Hippocampal formation (tissue), 2 donors: ENCODE data around the gene FAM24B.

Experiments used
- DNase-seq, 2 donors: peaks; one replicate each; lab custom pipeline; 2025; lab: John Stamatoyannopoulos, UW

The FAM24B gene

GRCh38 chr10:122827302-122827701 lies 52.1 kb downstream of the FAM24B start:
- no peak for DNase-seq

GRCh38 chr10:122822973-122823690 lies 56.2 kb downstream of the FAM24B start:
- DNase-seq: no peak

DNA sequence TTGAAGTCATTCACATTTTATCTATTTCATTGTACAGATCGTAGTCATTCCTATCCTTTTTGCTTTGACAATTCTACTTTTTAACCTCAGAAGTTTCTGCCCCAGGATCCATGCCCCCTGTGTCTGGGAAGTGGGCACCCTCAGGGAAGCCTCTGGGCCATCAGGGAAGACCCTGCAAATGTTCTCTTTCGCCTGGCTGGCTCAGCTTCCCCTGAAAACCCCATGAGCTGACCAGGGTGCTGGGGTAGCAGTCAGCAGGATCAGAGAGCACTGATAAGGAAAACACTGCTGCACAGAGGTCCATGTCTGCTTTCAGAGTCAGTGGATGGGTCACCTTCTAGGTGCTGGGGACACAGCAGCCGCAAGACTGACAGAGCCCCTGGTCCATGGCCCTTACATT lies 57.6 kb downstream of the FAM24B start:
- DNase-seq: no peak

- no peak for DNase-seq
Measured at GRCh38 chr10:122815458-122815857, 63.9 kb downstream of the FAM24B start.

DNA sequence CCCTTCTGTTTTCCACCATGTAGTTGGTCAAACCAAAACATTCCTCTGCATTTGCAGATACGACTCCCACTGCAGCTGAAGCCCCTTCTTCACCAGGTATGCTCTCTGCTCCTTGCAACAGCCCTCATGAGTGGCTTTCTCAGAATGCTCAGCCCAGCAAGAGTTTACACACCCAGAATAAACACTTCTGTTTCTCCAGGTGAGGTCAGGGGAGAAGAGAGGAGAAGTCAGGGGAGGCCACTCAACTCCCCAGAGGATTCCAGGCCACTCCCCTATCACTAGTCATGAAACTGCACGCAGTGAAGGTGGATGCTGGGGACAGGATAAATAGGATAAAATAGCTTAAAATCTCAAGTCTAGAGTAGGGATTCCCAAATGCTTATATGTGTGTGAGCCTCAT lies 64.9 kb downstream of the FAM24B start:
- no peak for DNase-seq

- DNase-seq: no peak
Measured at GRCh38 chr10:122812751-122813150, 66.6 kb downstream of the FAM24B start.

- DNase-seq: no peak
Measured at GRCh38 chr10:122802282-122802681, 77.1 kb downstream of the FAM24B start.
